HG03442 (cell line): ENCODE measurements around the gene SPC24.
"Not testable (repeated sequence)": the region's sequence is repeated elsewhere in the genome, so short reads cannot be mapped to it uniquely, and the experiment has no call there.

Experiments
- ATAC-seq: cut with Tn5 transposase; IDR thresholded peaks from one replicate; pipeline ENCODE4 v1.9.1; 2021; ENCODE audit warnings: mild to moderate bottlenecking, moderate library complexity; ENCODE audit not compliant: unreplicated experiment

SPC24 gene

DNA sequence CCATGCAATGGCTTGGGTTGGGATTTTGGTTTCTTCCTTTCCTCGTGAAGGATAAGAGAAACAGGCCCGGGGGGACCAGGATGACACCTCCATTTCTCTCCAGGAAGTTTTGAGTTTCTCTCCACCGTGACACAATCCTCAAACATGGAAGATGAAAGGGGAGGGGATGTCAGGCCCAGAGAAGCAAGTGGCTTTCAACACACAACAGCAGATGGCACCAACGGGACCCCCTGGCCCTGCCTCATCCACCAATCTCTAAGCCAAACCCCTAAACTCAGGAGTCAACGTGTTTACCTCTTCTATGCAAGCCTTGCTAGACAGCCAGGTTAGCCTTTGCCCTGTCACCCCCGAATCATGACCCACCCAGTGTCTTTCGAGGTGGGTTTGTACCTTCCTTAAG, 24.1 kb downstream of the SPC24 start:
- no peak for ATAC-seq

DNA sequence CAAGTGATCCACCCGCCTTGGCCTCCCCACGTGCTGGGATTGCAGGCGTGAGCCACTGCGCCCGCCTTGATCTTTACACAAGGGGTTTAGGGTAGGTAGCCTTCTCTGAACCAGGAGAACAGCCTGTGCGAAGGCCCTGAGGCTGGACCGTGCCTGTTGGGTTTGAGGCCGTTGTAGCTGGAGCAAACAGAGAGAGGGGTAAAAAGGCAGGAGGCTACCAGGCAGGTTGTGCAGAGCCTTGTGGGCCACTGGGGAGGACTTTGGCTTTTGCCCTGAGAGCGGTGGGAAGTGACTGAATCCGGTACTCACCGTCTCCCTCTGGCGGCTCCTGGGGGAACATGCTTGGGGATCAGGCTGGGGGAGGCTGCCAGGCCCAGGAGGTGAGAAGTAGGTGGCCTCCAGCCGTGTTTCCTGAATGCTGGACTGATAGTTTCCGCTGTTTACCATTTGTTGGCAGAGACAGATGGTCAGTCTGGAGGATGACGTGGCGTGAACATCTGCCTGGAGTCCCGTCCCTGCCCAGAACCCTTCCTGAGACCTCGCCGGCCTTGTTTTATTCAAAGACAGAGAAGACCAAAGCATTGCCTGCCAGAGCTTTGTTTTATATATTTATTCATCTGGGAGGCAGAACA, 24.6 kb downstream of the SPC24 start:
- ATAC-seq = no peak

DNA sequence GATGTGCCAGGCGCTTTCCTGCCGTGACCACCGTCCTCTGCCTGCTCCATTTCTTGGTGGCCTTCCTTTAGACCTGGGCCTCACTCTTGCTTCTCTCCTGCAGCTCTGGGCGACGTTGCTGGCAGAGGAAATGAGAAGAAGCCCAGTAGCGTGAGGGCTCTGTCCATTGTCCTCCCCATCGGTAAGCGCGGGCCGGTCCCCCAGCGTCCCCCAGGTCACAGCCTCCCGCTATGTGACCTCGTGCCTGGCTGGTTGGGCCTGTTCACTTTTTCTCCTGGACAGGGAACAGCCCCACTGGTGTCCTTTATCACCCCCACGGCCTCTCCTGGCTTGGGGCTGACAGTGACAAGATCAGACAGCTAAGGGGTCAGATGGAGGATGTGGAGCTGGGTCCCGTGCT, 27.7 kb downstream of the SPC24 start:
- no peak for ATAC-seq

DNA sequence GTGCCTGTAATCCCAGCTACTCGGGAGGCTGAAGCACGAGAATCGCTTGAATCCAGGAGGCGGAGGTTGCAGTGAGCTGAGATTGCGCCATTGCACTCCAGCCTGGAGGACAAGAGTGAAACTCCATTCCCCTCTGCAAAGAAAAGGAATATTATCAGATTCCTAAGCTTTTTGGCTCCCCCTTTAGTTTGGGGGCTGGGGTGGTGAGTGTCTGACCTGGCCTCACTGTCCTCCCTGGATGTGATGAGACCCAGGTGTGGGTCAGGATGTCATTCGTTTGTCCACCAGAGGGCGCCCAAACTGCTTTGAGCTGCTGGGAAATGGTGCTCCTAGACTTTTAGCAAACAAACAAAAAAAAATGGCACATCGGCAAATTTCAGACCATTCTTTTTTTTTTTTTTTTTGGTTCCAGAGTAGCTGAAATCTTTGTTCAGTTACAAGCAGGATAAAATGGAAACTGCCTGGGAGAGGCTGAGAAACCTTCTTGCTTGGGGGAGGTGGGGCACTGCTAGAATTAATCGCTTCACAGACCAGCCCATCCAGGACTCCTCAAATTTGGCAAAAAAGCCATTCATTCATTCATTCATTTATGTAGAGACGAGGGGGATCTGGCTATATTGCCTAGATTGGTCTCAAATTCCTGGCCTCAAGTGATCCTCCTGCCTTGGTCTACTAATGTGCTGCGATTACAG, 29.4 kb downstream of the SPC24 start:
- ATAC-seq = no peak

DNA sequence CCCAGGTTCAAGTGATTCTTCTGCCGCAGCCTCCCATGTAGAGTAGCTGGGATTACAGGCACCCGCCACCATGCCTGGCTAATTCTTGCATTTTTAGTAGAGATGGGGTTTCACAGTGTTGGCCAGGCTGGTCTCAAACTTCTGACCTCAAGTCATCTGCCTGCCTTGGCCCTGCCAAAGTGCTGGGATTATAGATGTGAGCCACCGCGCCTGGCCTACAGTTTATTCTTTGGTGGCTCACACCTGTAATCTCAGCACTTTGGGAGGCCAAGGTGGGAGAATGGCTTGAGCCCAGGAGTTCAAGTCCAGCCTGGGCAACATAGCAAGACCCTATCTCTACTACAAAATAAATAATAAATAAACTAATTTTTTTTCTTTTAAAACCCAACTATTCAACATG, 31.4 kb downstream of the SPC24 start:
- not testable (repeated sequence) for ATAC-seq

DNA sequence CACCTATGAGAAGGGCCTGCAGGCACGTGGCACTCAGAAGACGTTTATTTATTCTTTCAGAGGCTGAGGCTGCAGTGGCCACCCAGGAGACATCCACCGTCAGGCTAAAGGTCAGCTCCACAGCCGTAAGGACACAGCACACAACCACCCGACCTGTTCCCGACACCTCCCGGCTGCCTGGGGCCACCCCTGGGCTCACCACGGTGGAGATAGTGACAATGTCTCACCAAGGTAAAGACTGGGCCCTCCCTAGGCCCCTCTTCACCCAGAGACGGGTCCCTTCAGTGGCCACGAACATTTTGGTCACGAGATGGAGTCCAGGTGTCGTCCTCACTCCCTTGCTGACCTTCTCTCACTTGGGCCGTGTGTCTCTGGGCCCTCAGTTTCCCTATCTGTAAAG, 32.5 kb downstream of the SPC24 start:
- no peak for ATAC-seq

DNA sequence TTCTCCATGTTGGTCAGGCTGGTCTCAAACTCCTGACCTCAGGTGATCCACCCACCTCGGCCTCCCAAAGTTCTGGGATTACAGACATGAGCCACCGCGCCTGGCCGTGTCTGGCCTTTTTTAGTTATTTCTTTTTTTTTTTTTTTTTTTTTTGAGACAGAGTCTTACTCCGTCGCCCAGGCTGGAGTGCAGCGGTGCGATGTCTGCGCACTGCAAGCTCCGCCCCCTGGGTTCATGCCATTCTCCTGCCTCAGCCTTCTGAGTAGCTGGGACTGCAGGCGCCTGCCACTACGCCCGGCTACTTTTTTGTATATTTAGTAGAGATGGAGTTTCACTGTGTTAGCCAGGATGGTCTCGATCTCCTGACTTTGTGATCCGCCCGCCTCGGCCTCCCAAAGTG, 33.6 kb downstream of the SPC24 start:
- not testable (repeated sequence) for ATAC-seq

DNA sequence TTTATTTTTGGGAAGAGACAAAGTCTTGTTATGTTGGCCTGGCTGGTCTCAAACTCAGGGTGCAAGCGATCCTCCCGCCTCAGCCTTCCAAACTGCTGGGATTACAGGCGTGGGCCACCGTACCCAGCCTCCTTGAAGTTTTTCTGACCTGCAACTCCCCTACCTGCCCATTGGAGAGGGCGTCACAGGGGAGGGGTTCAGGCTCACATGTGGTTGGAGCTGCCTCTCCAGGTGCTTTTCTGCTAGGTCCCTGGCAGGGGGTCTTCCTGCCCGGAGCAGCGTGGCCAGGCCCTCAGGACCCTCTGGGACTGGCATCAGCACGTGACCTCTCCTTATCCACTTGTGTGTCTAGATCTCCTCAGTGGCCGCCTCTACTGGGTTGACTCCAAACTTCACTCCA, 39.1 kb downstream of the SPC24 start:
- no peak for ATAC-seq

DNA sequence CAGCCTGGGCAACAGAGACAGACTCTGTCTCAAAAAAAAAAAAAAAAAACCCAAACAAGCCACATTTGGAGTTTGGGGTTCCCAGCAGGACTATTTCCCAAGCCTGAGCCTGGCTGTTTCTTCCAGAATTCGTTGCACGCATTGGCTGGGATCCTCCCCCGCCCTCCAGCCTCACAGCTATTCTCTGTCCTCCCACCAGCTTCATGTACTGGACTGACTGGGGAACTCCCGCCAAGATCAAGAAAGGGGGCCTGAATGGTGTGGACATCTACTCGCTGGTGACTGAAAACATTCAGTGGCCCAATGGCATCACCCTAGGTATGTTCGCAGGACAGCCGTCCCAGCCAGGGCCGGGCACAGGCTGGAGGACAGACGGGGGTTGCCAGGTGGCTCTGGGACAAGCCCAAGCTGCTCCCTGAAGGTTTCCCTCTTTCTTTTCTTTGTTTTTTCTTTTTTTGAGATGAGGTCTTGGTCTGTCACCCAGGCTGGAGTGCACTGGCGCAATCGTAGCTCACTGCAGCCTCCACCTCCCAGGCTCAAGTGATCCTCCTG, 39.6 kb downstream of the SPC24 start:
- ATAC-seq = no peak

DNA sequence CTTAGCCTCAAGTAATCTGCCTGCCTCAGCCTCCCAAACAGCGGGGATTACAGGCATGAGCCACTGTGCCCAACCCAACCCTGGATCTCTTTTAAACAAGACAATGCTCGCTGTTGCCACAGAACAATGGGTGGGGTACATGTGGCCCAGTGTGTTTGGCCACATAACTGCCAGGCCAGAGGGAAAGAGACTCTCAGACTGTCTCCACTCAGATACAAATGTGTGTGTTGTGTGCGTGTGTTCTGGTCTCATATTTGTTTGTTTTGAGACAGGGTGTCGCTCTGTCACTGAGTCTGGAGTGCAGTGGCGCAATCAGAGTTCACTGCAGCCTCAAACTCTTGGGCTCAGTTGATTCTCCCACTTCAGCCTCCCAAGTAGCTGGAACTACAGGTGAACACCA, 40.5 kb downstream of the SPC24 start:
- no peak for ATAC-seq

DNA sequence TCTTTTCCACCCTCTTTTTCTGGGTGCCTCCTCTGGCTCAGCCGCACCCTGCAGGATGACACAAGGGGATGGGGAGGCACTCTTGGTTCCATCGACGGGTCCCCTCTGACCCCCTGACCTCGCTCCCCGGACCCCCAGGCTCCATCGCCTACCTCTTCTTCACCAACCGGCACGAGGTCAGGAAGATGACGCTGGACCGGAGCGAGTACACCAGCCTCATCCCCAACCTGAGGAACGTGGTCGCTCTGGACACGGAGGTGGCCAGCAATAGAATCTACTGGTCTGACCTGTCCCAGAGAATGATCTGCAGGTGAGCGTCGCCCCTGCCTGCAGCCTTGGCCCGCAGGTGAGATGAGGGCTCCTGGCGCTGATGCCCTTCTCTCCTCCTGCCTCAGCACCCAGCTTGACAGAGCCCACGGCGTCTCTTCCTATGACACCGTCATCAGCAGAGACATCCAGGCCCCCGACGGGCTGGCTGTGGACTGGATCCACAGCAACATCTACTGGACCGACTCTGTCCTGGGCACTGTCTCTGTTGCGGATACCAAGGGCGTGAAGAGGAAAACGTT, 42.4 kb downstream of the SPC24 start:
- no peak for ATAC-seq

DNA sequence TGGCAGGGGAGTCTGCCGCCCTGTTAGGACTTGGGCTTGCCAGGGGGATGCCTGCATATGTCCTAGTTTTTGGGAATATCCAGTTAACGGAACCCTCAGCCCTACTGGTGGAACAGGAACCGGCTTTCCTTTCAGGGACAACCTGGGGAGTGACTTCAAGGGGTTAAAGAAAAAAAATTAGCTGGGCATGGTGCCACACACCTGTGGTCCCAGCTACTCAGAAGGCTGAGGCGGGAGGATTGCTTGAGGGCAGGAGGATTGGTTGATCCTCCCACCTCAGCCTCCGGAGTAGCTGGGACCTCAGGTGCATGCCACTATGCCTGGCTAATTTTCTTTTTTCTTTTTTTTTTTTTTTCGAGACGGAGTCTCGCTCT, 43.8 kb downstream of the SPC24 start:
- ATAC-seq = no peak

DNA sequence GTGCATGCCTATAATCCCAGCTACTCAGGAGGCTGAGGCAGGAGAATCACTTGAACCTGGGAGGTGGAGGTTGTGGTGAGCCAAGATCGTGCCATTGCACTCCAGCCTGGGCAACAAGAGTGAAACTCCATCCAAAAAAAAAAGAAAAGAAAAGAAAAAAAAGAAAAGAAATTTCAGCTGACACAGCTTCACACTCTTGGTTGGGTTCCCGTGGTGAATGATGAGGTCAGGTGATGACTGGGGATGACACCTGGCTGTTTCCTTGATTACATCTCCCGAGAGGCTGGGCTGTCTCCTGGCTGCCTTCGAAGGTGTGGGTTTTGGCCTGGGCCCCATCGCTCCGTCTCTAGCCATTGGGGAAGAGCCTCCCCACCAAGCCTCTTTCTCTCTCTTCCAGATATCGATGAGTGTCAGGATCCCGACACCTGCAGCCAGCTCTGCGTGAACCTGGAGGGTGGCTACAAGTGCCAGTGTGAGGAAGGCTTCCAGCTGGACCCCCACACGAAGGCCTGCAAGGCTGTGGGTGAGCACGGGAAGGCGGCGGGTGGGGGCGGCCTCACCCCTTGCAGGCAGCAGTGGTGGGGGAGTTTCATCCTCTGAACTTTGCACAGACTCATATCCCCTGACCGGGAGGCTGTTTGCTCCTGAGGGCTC, 44.3 kb downstream of the SPC24 start:
- ATAC-seq = no peak

DNA sequence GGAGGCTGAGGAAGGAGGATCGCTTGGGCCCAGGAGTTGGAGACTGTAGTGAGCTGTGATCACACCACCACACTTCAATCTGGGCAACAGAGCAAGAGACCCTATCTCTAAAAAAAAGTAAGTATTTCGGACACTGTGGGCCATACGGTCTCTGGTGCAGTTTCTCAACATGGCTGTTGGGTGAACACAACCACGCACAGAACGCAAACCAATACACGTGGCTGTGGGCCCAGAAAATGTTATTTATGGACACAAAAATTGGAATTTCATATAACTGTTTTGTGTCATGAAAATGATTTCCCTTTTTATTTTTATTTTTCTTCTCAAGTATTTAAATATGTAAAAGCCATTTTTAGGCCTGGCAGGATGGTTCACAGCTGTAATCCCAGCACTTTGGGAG, 46.8 kb downstream of the SPC24 start:
- no peak for ATAC-seq

DNA sequence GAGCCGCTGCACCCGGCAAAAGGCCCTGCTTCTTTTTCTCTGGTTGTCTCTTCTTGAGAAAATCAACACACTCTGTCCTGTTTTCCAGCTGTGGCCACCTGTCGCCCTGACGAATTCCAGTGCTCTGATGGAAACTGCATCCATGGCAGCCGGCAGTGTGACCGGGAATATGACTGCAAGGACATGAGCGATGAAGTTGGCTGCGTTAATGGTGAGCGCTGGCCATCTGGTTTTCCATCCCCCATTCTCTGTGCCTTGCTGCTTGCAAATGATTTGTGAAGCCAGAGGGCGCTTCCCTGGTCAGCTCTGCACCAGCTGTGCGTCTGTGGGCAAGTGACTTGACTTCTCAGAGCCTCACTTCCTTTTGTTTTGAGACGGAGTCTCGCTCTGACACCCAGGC, 49.1 kb downstream of the SPC24 start:
- no peak for ATAC-seq

DNA sequence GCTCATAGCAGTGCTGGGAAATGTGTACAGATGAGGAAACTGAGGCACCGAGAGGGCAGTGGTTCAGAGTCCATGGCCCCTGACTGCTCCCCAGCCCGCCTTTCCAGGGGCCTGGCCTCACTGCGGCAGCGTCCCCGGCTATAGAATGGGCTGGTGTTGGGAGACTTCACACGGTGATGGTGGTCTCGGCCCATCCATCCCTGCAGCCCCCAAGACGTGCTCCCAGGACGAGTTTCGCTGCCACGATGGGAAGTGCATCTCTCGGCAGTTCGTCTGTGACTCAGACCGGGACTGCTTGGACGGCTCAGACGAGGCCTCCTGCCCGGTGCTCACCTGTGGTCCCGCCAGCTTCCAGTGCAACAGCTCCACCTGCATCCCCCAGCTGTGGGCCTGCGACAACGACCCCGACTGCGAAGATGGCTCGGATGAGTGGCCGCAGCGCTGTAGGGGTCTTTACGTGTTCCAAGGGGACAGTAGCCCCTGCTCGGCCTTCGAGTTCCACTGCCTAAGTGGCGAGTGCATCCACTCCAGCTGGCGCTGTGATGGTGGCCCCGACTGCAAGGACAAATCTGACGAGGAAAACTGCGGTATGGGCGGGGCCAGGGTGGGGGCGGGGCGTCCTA, 50.5 kb downstream of the SPC24 start:
- ATAC-seq = no peak

DNA sequence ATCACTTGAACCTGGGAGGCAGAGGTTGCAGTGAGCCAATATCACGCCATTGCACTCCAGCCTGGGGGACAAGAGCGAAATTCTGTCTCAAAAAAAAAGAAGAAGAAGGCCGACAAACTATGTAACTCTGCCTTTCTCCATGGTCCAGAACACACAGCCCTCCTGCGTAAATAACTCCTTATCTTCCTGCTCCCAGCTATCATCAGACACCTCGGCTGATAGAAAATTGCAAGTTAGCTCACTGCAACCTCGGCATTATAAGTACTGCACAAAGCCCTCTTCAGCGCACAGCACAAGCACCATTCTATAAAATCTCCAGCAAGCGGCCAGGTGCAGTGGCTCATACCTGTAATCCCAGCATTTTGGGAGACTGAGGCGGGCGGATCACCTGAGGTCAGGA, 51.9 kb downstream of the SPC24 start:
- not testable (repeated sequence) for ATAC-seq

DNA sequence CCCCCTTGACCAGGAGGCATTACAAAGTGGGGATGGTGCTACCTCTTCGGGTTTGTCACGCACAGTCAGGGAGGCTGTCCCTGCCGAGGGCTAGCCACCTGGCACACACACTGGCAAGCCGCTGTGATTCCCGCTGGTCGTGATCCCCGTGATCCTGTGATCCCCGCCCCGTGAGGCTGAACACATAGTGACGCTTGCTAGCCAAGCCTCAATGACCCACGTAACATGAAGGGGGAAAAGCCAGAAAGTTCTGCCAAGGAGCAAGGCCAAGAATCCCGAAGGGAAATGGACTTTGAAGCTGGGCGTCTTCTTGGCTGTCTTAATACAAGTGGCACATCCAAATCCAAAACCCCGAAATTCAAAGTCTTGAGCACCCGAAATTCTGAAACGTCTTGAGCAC, 52.6 kb downstream of the SPC24 start:
- ATAC-seq = no peak

DNA sequence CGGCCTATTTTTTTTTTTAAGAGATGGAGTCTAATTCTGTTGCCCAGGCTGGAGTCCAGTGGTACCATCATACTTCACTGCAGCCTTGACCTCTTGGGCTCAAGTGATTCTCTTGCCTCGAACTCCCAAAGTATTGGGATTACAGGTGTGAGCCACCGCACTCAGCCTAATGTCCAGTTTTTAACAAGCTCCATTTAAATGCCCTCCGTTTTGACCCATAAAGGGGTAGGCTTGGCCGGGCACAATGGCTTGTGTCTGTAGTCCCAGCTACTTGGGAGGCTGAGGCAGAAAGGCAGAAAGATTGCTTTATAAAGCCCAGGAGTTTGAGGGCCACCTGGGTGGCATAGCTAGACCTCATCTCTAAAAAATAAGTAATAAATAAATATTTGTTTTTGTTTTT, 54.5 kb downstream of the SPC24 start:
- ATAC-seq = no peak

DNA sequence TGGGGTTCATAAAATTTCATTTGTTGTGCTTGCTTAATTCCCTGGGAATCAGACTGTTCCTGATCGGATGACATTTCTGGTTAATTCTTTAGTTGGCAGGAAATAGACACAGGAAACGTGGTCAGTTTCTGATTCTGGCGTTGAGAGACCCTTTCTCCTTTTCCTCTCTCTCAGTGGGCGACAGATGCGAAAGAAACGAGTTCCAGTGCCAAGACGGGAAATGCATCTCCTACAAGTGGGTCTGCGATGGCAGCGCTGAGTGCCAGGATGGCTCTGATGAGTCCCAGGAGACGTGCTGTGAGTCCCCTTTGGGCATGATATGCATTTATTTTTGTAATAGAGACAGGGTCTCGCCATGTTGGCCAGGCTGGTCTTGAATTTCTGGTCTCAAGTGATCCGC, 55.5 kb downstream of the SPC24 start:
- no peak for ATAC-seq

DNA sequence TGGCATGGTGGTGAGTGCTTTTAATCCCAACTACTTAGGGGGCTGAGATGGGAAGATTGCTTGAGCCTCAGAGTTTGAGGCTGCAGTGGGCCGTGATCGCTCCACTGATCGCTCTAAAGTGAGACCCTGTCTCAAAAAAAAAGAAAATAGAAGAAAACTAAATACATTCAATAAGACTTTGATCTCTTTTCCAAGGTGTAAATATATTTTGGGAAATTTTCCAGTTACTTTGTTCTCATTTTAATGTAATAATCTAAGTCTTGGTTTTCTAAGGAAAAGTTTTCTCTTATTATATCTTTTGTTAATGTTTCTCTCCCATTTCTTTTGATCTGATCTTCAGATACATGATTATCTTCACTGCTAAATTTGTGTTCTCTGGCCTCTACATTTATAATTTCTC, 56.7 kb downstream of the SPC24 start:
- no peak for ATAC-seq
